Measurements from ENCODE around the gene TRPC4AP. TPM values are rescaled to one million over a fixed set of nuclear protein-coding genes. Genes with fewer than 3 reads are reported as not detected.

The TRPC4AP gene
- total and polyA plus RNA-seq, 2 of the 8 experiments (the other 6 are each of a cell fraction or from before 2014, with no cell fraction given): 73.1 to 74.8 TPM

DNA sequence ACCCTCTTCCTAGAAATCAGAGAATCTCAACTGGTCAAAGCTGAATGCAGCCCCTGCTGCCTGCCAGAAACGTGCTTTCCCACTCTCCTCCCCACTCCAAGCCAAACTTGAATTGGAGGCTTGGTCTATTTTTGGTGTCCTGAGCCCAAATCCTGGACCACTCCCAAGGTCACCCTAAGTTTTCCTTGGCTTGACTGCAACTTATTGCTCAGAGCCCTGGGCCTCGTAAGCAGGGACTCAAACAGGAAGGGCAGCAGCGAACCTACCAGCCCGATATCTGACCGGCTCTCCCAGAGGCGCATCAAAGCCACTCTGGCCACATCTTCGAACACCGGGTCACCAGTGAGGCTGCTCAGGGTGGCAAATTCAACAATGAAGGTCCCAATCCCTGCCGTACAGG is 41.9 kb upstream of the TRPC4AP start:
- DNase-seq (ENCODE audit: low read depth in 1 of 2, low spot score in 2 of 2) (no peak), FAIRE-seq (no peak)
- Histone ChIP-seq H3K23ac (ENCODE audit: insufficient read length) (no peak overlapping the region), H3K79me2 (ENCODE audit: control insufficient read depth in 1 of 2, insufficient read depth in 2 of 2, low read length in 2 of 2) (no peaks in the 10 kb centered on the region), H3K4me1 (replicated peaks in 1 of 4; ENCODE audit: control insufficient read depth in 3 of 4, insufficient read depth in 4 of 4, low read length in 3 of 4) (no peaks in the 10 kb centered on the region), H2BK5ac (ENCODE audit: low read depth, low read length) (peak overlapping the region; percentile 52; the same call in 1 of the 2 replicates), H2BK20ac (ENCODE audit: low read length) (no peak overlapping the region), H4K8ac (ENCODE audit: extremely low read depth, insufficient read depth, low read length) (no peak overlapping the region), H2AK5ac (ENCODE audit: low read depth, low read length) (no peak overlapping the region), H3K27ac (ENCODE audit: low read depth, low read length) (no peak overlapping the region), H3K9me3 (ENCODE audit: insufficient read depth in 2 of 2, low read depth in 1 of 2, low read length in 1 of 2) (no peaks in the 10 kb centered on the region), H4K91ac (replicated peaks; ENCODE audit: insufficient read length, low read length) (no peak overlapping the region), H2BK12ac (ENCODE audit: low read depth, low read length) (no peak overlapping the region), H3K23me2 (ENCODE audit: low read depth, low read length) (no peaks in the 10 kb centered on the region), H3K14ac (ENCODE audit: insufficient read length) (no peak overlapping the region), H3K18ac (ENCODE audit: extremely low read depth, low read length) (no peak overlapping the region), H3K36me3 (ENCODE audit: control insufficient read depth in 2 of 4, insufficient read depth in 4 of 4, low read length in 3 of 4) (peaks cover 9 to 63% (median 31%) of the 10 kb centered on the region in 4 experiments; a peak in 7 of 8 replicates), H3K79me1 (ENCODE audit: low read depth, low read length) (no peaks in the 10 kb centered on the region), H3K9ac (replicated peaks in 1 of 4; ENCODE audit: extremely low read depth in 1 of 4, low read depth in 3 of 4, low read length in 3 of 4) (no peak overlapping the region), H3K4me3 (ENCODE audit: extremely low read depth in 1 of 4, insufficient read depth in 2 of 4, low read depth in 3 of 4, low read length in 4 of 4) (no peak overlapping the region), H2BK15ac (ENCODE audit: low read length) (no peak overlapping the region), H3K4ac (replicated peaks; ENCODE audit: insufficient read length, low read depth, low read length) (no peak overlapping the region), H2AFZ (ENCODE audit: low read length) (no peak overlapping the region), H4K5ac (ENCODE audit: insufficient read length, low read depth, low read length) (no peak overlapping the region), H3K4me2 (ENCODE audit: insufficient read depth in 1 of 2, low read depth in 2 of 2, low read length in 2 of 2) (no peak overlapping the region), H3K56ac (replicated peaks; ENCODE audit: insufficient read length, low read depth, low read length) (no peak overlapping the region), H2BK120ac (replicated peaks; ENCODE audit: low read depth, low read length) (no peak overlapping the region), H4K20me1 (replicated peaks in 1 of 2; ENCODE audit: control insufficient read depth in 1 of 2, insufficient read depth in 2 of 2, low read length in 2 of 2) (peaks cover 0 to 2% of the 10 kb centered on the region in 2 experiments), H3K27me3 (replicated peaks in 1 of 4; ENCODE audit: control insufficient read depth in 3 of 4, extremely low read depth in 1 of 4, insufficient read depth in 3 of 4, low read length in 3 of 4) (no peaks in the 10 kb centered on the region)
- 97% methylated on average over 9 of the region's 9 CpGs; no CpG with 5 or more reads in 1 of the 2 experiments for WGBS, 2 experiments (ENCODE audit: extremely low coverage in 1 of 2, insufficient coverage in 1 of 2, insufficient read length in 1 of 2, insufficient replicate concordance in 2 of 2, low coverage in 1 of 2, low lambda C conversion rate in 2 of 2, missing lambda C conversion rate in 1 of 2)
- ChIA-PET CTCF (ENCODE audit: partially characterized antibody) (interaction anchor here (1.6 to 2.5 kb wide), 2 partner anchors 10 to 195 kb away, joined by 3 to 10 read pairs; no protein-coding TSS in a partner anchor), POLR2A (ENCODE audit: partially characterized antibody) (no interaction called here)
- TF ChIP-seq, protein P1, sequence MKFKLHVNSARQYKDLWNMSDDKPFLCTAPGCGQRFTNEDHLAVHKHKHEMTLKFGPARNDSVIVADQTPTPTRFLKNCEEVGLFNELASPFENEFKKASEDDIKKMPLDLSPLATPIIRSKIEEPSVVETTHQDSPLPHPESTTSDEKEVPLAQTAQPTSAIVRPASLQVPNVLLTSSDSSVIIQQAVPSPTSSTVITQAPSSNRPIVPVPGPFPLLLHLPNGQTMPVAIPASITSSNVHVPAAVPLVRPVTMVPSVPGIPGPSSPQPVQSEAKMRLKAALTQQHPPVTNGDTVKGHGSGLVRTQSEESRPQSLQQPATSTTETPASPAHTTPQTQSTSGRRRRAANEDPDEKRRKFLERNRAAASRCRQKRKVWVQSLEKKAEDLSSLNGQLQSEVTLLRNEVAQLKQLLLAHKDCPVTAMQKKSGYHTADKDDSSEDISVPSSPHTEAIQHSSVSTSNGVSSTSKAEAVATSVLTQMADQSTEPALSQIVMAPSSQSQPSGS (IDR thresholded peaks at IDR 0.05; ENCODE audit: low read length): no peak
- TF ChIP-seq, protein P2, sequence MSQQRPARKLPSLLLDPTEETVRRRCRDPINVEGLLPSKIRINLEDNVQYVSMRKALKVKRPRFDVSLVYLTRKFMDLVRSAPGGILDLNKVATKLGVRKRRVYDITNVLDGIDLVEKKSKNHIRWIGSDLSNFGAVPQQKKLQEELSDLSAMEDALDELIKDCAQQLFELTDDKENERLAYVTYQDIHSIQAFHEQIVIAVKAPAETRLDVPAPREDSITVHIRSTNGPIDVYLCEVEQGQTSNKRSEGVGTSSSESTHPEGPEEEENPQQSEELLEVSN (IDR thresholded peaks at IDR 0.05): no peak
- no peak for TF ChIP-seq SP2 (IDR thresholded peaks at IDR 0.05; ENCODE audit: low read length)
- TF ChIP-seq SP1 (IDR thresholded peaks at IDR 0.05; ENCODE audit: low read depth, low read length): no peak
- no peak for TF ChIP-seq RBBP5 (IDR thresholded peaks at IDR 0.05; ENCODE audit: borderline replicate concordance, low read depth, low read length)
- TF ChIP-seq RAD21 (IDR thresholded peaks at IDR 0.05 in 1 of 2, conservative IDR thresholded peaks at IDR 0.05 in 1 of 2; ENCODE audit: low read depth in 2 of 2, low read length in 2 of 2): no peak
- no peak for TF ChIP-seq TAF1 (IDR thresholded peaks at IDR 0.05; ENCODE audit: low read depth, low read length)
- no peak for TF ChIP-seq CHD1 (IDR thresholded peaks at IDR 0.05; ENCODE audit: low read depth, low read length)
- no peak for TF ChIP-seq RXRA (IDR thresholded peaks at IDR 0.05; ENCODE audit: insufficient read depth, low read depth, low read length)
- no peak for TF ChIP-seq TBP (IDR thresholded peaks at IDR 0.05; ENCODE audit: low read depth, low read length)
- no peak for TF ChIP-seq FOSL1 (IDR thresholded peaks at IDR 0.05; ENCODE audit: insufficient read depth, low read depth, low read length)
- no peak for TF ChIP-seq TAF7 (optimal IDR thresholded peaks at IDR 0.05; ENCODE audit: borderline replicate concordance, low read depth, low read length)

Measured in H1 (cell line).